SH-SY5Y (cell line): ENCODE results near the gene EXOC6B.

ENCODE experiments used
- GATA2 ChIP-seq: IDR thresholded peaks from 2 replicates; pipeline ENCODE4 v1.6.1; 2011; ENCODE audit warnings: mild to moderate bottlenecking, low read depth, low read length
- GATA3 ChIP-seq: IDR thresholded peaks from 2 replicates; pipeline ENCODE4 v1.6.1; 2011; ENCODE audit warnings: low read depth, mild to moderate bottlenecking, low read length, moderate library complexity

DNA sequence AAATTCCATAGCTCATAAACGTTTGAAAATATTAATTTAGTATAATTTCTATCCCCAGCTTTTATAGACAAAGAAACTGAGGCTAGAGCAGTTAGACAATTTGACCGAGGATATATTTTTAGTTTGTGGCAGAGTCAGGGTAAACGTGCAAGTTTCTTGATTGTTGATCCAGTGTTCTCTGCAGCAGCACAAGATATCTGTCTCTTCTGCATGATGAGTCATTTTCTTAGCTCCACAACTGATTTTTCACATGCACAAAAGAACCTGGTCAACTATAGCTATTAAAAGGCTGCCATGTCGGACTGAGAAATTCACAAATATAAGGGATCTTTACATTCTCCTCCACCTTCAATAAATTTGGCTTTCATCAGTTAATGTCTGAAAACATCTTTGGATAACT is 534.8 kb downstream of the EXOC6B start:
- no peak for TF ChIP-seq GATA2
- no peak for TF ChIP-seq GATA3
